Esophagus squamous epithelium (tissue), 4 donors: ENCODE data around the gene SNORC.

Experiments
- CTCF ChIP-seq, 6 experiments: fragments of 450-650 bp in 4 of 6; fragments of 200-600 bp in 2 of 6; sonication (generic) in 2 of 6; IDR thresholded peaks; one replicate each; pipeline ENCODE4 v1.5.1; 2016 to 2019; ENCODE audit warnings: antibody characterized with exemption in 6 of 6, mild to moderate bottlenecking in 4 of 6, moderate library complexity in 4 of 6
- POLR2A ChIP-seq, 4 donors: fragments of 450-650 bp; IDR thresholded peaks; one replicate each; pipeline ENCODE4 v1.6.1; 2017; ENCODE audit warnings: antibody characterized with exemption in 4 of 4, mild to moderate bottlenecking in 4 of 4, moderate library complexity in 3 of 4

- TF ChIP-seq POLR2A (IDR thresholded peaks at IDR 0.05) (no peak), CTCF (IDR thresholded peaks at IDR 0.05) (no peak)
These were observed 33.1 kb upstream of the SNORC start for GRCh38 chr2:232836934-232837333.
